ENCODE results near the gene MACO1. TPM values are rescaled to one million over a fixed set of nuclear protein-coding genes. Genes with fewer than 3 reads are reported as not detected.

The MACO1 gene
- total and polyA plus RNA-seq, 7 donors = 2.4 to 20.2 (median 11.8) TPM

DNA sequence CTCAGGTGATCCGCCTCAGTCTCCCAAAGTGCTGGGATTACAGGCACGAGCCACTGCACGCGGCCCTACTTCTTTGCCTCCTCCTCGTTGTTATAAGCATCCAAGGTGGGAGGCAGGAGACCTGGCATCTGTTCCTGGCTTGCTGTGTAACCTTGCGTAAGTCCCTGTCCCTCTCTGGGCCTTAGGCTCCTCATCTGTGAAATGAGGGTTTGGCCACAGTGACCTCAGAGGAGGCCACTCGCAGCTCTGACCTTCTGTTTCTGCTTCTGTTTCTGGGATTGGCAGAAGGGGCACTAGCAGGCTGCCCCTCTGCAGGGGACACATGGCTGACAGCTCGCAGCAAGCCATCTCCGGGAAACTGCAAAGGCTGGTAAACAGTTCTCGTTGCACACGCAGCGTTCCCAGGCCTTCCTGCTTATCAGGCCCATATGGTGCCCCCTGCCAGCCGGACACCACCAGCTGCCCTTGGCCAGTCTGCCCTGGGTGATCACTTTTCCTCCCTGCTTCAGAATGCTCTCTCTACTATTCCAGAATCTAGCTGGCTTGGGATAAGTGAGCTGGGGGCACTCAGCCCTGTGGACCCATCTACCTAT is 110.1 kb downstream of the MACO1 start:
- 81 to 91% methylated on average over 13 of the region's 13 CpGs for WGBS, 2 donors
- TF ChIP-seq POLR2AphosphoS5 (IDR thresholded peaks at IDR 0.05) = no peak
- TF ChIP-seq, protein P1, sequence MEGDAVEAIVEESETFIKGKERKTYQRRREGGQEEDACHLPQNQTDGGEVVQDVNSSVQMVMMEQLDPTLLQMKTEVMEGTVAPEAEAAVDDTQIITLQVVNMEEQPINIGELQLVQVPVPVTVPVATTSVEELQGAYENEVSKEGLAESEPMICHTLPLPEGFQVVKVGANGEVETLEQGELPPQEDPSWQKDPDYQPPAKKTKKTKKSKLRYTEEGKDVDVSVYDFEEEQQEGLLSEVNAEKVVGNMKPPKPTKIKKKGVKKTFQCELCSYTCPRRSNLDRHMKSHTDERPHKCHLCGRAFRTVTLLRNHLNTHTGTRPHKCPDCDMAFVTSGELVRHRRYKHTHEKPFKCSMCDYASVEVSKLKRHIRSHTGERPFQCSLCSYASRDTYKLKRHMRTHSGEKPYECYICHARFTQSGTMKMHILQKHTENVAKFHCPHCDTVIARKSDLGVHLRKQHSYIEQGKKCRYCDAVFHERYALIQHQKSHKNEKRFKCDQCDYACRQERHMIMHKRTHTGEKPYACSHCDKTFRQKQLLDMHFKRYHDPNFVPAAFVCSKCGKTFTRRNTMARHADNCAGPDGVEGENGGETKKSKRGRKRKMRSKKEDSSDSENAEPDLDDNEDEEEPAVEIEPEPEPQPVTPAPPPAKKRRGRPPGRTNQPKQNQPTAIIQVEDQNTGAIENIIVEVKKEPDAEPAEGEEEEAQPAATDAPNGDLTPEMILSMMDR (IDR thresholded peaks at IDR 0.05) = no peak
- TF ChIP-seq POLR2A (IDR thresholded peaks at IDR 0.05) = no peak
- TF ChIP-seq EP300 (IDR thresholded peaks at IDR 0.05) = no peak
- intact Hi-C loops (cut with DNase I) = no loop called here

DNA sequence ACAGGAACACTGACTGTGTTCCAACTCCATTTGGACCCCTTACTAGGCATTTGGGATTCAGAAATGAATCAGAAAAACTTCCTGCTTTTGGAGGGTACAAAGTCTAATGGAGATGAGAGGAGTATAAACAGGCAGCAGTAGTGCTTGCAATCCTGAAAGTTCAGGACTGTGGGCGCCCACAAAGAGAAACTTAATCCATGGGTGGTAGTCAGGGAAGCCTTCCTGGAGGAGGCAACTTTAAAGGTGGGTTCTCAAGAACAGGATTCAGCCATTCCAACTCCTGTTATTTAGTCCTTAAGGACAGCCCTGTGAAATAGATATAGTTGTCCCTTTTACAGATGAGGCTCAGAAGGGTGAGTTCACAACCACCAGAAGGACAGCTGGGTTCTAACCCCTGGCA is 110.7 kb downstream of the MACO1 start:
- H3K27me3 ChIP-seq = no peaks in the 10 kb centered on the region
- no peaks in the 10 kb centered on the region for H3K36me3 ChIP-seq
- TF ChIP-seq, protein P1 (IDR thresholded peaks at IDR 0.05) = no peak
- TF ChIP-seq POLR2AphosphoS5 (IDR thresholded peaks at IDR 0.05) (no peak), EP300 (IDR thresholded peaks at IDR 0.05) (no peak), POLR2A (IDR thresholded peaks at IDR 0.05) (no peak)
- no peak for DNase-seq
- intact Hi-C loops (cut with DNase I) = no loop called here
- H3K27ac ChIP-seq = no peak overlapping the region
- no peaks in the 10 kb centered on the region for H3K9me3 ChIP-seq
- 36 to 68% methylated on average over 1 of the region's 1 CpG for WGBS, 2 donors
- peaks cover 0 to 25% (median 17%) of the 10 kb centered on the region in 4 donors for H3K4me1 ChIP-seq
- no peak overlapping the region for H3K4me3 ChIP-seq

More for the DNA sequence above, 110.1 kb downstream of the MACO1 start:
- no peak overlapping the region for H3K27ac ChIP-seq
- no peak overlapping the region for H3K4me3 ChIP-seq
- DNase-seq = no peak
- no peaks in the 10 kb centered on the region for H3K36me3 ChIP-seq
- peaks cover 0 to 25% (median 15%) of the 10 kb centered on the region in 4 donors for H3K4me1 ChIP-seq
- no peaks in the 10 kb centered on the region for H3K27me3 ChIP-seq
- no peaks in the 10 kb centered on the region for H3K9me3 ChIP-seq

DNA sequence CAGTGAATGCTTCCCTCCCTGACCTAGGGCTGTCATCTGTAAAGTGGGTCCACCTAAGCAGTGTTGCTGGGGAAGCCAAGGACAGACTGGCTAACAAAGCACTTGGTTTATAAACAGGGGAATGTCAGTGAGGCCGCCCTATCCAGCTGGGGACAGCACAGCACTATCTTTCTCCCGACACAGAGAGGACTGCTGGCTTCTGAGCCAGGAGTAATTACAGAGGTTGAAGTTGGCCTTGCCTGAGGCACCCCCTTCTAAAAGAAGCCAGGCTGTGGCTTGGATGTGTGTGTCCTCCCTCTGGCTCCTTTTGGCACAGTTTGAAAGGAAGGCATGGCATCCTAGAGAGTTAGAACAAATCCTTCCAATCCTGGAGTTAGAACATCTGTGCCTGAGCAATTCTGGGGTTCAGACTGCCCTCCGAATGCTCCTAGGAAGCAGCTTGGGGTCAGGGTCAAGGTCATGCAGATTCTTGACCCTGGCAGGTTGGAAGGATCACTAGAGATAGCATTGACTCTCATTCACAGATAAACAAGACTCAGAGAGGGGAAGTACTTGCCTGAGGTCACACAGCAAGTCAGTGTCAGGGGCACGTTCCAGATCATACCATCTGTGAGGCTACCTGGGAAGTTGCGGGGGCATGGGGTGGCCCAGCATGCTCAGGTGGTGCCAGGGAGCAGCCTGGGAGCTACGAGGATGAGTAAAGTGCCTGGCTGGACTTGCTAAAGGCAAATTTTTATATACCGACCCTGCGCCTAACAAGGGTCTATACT is 111.4 kb downstream of the MACO1 start:
- H3K36me3 ChIP-seq = no peaks in the 10 kb centered on the region
- DNase-seq = no peak
- no peaks in the 10 kb centered on the region for H3K27me3 ChIP-seq
- TF ChIP-seq EP300 (IDR thresholded peaks at IDR 0.05) (no peak), POLR2AphosphoS5 (IDR thresholded peaks at IDR 0.05) (no peak), POLR2A (IDR thresholded peaks at IDR 0.05) (no peak)
- TF ChIP-seq, protein P1 (IDR thresholded peaks at IDR 0.05) = no peak
- 74 to 85% methylated on average over 8 of the region's 8 CpGs for WGBS, 2 donors
- H3K9me3 ChIP-seq = no peaks in the 10 kb centered on the region
- intact Hi-C loops (cut with DNase I) = no loop called here
- H3K4me1 ChIP-seq = peaks cover 0 to 25% (median 17%) of the 10 kb centered on the region in 4 donors
- H3K27ac ChIP-seq = no peak overlapping the region
- H3K4me3 ChIP-seq = no peak overlapping the region

DNA sequence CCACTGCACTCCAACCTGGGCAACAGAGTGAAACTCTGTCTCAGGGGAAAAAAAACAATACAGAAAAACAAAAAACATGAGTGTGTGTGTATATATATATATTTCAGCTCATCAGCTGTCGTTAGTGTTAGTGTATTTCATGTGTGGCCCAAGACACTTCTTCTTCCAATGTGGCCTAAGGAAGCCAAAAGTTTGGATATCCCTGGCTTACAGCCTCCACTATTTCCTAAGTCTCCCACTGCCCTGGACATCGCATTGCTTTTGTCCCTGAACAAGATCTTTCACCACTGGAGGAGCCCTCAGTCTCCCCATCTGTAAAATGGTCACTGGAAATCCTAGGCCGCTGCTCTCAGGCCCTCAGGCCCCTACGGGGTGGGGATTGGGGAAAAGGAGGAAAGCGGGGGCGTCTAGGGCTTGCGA is 112.3 kb downstream of the MACO1 start:
- no peaks in the 10 kb centered on the region for H3K9me3 ChIP-seq
- WGBS, 2 donors = 17 to 33% methylated on average over 7 of the region's 7 CpGs

More for the DNA sequence above, 112.3 kb downstream of the MACO1 start:
- H3K36me3 ChIP-seq = no peaks in the 10 kb centered on the region
- peaks cover 0 to 25% (median 17%) of the 10 kb centered on the region in 4 donors for H3K4me1 ChIP-seq
- DNase-seq = no peak
- peak overlapping the region; percentile 77 to 95 (median 82) for H3K4me3 ChIP-seq
- peak overlapping the region; percentile 84 to 92 (median 88) for H3K27ac ChIP-seq
- no peaks in the 10 kb centered on the region for H3K27me3 ChIP-seq
- TF ChIP-seq POLR2AphosphoS5 (IDR thresholded peaks at IDR 0.05) (no peak), POLR2A (IDR thresholded peaks at IDR 0.05) (no peak), EP300 (IDR thresholded peaks at IDR 0.05) (no peak)
- TF ChIP-seq, protein P1 (IDR thresholded peaks at IDR 0.05) = no peak
- intact Hi-C loops (cut with DNase I) = no loop called here
